GM19455 (cell line): ENCODE results near the gene REST.
A peak's percentile ranks its signal among the peaks of the same experiment; 100 is the strongest.
"Not testable (repeated sequence)": the region's sequence is repeated elsewhere in the genome, so short reads cannot be mapped to it uniquely, and the experiment has no call there.

ENCODE experiments used
- ATAC-seq: cut with Tn5 transposase; IDR thresholded peaks from one replicate; pipeline ENCODE4 v1.9.1; 2021; ENCODE audit not compliant: unreplicated experiment

The REST gene

DNA sequence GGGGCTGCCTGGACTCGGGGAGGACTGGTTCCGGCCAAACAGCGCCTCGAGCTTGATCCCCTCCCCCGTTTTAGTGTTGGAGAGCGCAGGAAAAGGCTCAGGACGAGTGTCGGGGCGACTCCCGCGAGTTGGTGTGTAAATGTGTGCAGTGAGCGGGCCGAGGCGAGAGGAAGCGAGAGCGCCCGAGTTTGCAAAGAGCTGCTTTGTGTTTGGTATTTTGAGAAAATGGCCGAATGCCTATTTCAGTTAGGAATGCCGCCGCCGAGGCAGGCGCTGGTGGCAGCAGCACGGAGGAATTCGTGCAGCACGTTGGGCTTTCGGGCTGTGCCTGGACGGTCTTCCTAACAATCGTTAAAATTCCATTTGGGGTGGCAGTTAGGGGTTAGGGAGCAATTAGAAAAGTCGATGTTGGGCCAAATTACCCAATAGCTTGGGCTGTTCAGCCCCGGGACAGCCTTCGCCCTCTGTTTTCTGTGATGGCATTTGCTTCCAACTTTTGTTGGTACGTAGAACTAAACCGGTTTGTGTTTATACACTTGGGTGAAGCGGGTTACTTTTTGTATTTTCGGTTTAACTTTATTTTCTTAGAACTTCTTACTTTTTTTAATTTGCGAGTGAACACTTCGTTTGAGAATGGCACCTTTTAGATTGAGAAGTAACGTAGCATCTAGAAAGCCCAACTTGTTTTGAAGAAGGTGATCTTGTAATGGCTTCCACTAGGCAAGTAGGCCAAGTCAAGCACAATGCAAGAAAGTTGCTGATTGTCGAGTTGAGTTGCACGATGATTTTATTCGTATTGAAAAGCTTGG is 1.6 kb downstream of the REST start:
- peak; percentile 40 for ATAC-seq

DNA sequence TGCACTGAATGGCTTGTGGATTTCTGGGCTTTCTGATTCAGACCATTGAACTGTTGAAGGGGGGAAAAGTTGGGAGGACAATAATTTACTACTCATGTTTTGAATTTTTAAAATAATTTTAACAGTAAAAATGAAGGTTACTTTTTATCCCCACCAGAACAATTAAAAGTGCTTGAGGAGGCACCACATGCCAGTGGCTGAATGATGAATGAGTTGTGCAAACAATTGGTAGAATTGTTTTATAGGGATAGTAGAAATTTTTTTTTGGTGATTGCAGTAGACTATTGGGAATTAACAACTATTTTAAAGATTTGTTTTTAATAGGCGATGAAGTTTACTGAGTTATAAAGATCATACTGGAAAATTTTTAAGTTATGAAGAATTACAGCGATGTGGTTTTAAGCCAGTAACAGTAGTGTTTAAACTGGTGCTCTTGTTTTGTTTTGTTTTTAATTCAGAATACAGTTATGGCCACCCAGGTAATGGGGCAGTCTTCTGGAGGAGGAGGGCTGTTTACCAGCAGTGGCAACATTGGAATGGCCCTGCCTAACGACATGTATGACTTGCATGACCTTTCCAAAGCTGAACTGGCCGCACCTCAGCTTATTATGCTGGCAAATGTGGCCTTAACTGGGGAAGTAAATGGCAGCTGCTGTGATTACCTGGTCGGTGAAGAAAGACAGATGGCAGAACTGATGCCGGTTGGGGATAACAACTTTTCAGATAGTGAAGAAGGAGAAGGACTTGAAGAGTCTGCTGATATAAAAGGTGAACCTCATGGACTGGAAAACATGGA is 2.7 kb downstream of the REST start:
- no peak for ATAC-seq

DNA sequence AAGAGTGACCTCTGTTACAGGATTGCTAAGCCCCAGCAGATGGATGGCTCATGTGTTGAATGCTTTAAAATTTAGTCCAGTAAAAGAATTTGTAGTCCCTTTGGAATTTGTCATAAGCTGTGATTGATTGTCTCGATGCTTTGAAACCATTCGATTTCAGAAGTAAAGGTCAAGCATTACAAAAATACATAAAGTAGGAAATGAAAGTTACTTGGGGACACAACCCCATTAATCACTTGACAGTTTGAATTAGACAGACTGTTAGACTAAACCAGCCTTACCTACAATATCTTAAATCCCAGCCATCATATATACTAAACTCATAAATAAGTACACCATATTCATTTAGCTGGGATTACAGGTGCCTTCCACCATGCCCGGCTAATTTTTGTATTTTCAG is 6.6 kb downstream of the REST start:
- no peak for ATAC-seq

DNA sequence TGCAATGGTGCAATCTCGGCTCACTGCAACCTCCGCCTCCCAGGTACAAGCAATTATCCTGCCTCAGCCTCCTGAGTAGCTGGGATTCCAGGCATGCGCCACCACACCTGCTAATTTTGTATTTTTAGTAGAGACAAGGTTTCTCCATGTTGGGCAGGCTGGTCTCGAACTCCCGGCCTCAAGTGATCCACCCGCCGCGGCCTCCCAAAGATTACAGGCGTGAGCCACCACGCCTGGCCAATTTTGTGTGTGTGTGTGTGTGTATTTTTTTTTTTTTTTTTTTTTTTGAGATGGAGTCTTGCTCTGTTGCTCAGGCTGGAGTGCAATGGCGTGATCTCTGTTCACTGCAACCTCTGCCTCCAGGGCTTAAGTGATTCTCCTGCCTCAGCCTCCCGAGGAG is 7.3 kb downstream of the REST start:
- ATAC-seq, result not testable (repeated sequence)

DNA sequence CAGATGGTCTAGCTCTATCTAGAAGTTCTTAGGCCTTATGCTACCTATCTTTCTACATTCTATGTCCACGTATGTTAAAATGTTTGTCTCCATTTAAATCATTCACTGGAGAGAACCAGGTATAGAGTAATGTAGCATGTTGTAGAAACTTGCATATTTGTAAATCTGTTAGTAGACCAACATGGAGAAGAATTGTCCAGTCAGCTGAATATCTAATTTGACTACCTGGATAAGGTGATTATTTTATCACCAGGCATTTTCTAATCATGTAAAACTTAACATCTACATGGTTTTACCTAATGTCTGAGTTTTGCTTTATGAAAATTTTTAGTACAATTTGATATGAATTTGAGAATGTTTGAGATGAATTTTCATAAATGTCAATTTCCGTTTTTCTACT is 19.5 kb downstream of the REST start:
- ATAC-seq, result no peak

DNA sequence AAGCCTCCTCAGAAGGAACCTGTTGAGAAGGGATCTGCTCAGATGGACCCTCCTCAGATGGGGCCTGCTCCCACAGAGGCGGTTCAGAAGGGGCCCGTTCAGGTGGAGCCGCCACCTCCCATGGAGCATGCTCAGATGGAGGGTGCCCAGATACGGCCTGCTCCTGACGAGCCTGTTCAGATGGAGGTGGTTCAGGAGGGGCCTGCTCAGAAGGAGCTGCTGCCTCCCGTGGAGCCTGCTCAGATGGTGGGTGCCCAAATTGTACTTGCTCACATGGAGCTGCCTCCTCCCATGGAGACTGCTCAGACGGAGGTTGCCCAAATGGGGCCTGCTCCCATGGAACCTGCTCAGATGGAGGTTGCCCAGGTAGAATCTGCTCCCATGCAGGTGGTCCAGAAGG is 22.9 kb downstream of the REST start:
- ATAC-seq, result no peak

DNA sequence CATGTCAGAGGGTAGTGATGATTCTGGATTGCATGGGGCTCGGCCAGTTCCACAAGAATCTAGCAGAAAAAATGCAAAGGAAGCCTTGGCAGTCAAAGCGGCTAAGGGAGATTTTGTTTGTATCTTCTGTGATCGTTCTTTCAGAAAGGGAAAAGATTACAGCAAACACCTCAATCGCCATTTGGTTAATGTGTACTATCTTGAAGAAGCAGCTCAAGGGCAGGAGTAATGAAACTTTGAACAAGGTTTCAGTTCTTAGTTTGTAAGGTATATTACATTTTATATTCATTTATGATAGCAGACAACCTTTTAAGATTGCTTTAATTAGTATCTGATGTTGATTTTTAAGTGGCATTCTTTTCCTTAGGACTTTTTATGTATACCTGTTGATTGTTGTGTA is 24.2 kb downstream of the REST start:
- ATAC-seq, result no peak

DNA sequence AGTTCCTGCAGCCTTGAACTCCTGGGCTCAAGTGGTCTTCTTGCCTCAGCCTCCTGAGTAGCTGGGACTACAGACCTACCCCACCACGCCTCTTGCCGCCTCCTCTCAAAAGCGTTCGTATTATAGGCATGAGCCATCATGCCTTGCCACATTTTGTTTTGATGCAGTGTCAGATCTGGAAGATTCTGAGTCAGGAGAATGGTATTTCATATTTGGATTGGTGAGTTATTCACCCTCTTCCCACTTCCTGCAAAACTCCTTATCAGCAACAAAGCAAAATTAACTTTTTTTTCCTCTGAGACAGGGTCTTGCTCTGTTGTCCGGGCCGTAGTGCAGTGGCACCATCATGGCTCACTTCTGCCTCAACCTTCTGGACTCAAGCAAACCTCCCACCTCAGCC is 29.6 kb downstream of the REST start:
- no peak for ATAC-seq

DNA sequence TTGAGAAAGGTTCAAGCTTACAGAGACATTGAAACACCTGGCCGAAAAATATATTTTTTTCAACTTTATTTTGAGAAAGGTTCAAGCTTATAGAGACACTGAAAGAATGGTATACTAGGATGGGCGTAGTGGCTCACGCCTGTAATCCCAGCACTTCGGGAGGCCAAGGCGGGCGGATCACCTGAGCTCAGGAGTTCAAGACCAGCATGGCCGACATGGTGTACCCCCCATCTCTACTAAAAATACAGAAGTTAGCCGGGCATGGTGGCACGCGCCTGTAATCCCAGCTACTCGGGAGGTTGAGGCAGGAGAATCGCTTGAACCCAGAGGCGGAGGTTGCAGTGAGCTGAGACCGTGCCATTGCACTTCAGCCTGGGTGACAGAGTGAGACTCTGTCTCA is 32.1 kb downstream of the REST start:
- not testable (repeated sequence) for ATAC-seq

DNA sequence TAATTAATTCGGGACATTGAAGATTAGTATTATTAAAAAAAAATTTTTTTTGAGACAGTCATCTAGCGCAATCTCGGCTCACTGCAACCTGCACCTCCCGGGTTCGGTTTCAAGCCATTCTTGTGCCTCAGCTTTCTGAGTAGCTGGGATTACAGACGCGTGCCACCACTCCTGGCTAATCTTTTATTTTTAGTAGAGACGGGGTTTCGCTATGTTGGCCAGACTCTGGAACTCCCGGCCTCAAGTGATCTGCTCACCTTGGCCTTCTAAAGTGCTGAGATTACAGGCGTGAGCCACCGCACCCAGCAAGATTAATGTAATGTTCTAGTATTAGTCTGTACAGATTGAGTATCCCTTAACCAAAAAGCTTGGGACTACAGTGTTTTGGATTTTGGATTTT is 32.7 kb downstream of the REST start:
- no peak for ATAC-seq

DNA sequence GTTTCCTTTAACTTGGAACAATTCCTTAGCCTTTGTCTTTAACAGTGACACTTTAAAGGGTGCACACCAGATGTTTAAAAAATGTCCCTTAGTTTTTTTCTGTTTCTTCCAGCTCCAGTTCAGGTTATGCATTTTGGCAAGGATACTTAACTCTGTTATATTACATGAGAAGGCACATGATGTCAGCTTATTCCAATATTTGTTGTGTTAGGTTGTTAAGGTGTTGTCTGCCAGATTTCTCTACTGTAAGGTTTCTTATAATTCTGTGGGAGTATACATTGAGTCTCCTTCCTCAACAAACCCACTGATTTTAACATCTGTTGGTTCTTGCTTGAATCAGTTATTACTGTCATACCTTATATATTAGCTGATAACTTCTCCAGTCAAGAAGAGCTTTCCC is 33.3 kb downstream of the REST start:
- ATAC-seq, result no peak

DNA sequence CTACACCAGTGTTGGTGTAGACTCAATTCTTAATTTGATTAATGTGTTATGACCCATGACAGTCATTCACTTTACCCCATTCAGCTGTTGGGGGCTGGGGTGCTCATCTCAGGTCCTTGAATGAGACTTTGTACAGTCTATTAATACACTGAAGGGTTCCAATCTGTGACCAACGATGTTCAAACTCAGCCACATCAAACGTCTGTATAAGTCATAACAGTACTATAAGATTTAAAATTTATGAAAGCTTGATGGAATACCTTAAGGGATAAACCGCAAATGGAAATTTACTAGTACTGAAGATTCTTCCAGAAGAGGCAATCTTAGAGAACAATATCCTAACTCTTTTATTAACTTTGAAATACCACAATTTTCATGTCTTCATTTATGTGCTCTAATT is 33.7 kb downstream of the REST start:
- no peak for ATAC-seq

DNA sequence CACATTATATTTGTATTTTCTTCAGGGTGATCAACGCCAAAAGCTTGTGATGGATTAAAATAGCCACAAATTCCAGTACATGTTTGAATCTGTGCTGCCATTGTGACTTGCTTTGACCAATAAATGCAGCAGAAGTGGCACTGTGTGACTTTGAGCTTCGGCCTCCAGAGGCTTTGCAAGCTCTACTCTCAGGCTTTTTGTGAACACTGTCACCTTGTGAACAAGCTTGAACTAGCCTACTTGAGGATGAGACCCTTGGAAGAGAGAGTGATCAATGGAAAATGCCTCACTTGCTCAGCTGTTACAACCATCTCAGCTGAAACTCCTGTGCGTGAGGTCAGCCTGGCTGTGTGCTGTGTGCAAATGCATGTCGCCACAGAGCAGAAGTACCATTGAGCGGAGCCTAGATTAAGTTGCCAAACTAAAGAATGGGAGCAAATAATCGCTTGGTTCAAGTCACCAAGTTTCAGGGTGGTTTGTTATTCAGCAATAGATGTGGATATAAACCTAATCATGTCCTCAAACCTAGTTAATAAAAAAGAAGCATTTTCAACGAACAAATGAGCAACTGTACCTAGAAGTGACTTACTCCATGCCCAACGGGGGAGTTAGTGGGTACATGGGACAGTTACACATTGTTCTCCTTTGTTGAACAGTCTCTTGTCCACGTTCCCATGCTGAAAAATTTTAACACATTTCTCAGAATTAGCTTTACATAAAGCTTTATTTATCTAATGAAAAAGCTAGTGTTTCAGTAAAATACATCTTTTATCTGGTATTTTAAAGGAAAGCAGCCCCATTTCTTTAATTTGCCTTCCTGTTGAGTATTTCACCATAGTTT is 46.2 kb downstream of the REST start:
- ATAC-seq, result no peak

DNA sequence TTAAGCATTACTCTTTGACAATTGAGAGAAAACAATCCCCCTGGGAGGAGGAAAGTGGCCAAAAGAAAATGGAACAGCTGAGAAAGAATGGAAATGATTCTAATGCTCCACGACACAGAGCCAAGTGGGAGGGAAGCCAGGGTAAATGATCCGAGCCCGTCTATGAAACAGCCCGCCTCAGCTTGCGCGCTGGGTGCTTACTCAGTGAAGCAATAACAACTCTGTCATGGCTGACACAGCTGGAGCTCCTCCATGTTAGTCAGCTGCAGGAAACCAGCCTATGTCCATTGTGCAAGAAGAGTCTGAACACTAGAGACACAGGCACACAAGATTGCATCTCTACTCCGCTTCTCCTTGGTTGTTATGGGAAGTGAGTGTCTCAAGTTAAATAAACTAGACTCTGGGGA is 50.4 kb downstream of the REST start:
- no peak for ATAC-seq

DNA sequence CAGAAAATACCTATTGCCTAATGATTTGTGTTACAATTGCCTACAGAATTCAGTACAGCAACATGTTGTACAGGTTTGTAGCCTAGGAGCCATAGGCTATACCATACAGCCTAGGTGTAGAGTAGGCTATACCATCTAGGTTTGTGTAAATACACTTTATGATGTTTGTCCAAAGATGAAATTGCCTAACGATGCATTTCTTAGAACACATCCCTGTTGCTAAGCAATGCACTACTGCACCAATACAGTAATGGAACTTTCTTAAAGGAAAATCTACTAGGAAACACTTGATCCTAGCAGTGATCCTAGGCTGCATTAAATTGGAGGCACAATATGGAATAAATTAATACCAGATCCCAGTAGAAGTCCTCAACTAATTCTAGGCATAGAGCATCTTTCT is 51.4 kb downstream of the REST start:
- no peak for ATAC-seq

DNA sequence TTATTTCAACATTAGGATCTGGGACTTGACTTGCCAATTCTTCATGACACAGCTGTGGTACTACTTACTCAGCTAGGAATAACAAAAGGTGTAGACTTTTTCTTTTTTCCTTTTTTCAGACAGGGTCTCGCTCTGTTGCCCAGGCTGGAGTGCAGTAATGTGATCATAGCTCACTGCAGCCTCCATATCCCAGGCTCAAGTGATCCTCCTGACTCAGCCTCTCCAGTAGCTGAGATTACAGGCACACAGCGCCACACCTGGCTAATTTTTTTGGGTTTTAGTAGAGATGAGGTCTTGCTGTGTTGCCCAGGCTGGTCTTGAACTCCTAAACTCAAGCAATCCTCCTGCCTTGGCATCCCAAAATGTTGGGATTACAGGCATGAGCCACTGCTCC is 53.4 kb downstream of the REST start:
- no peak for ATAC-seq

DNA sequence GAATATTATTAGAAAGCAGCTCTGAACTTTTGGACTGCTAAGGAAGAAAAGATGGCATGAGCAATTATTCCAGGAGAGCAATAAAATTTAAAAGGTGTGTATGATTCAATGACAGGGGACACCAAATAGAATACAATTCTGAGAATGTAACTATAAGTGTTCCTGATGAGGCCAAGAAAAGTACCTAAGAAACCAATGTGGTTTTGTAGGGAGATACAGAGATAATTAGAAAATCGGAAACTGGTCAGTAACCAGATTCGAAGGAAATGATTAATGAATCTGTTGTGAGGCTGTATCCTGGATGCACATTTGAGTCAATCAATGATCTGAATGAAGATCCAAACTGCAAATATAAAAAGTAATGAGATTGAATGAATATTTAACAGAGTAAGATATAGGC is 63.7 kb downstream of the REST start:
- no peak for ATAC-seq

DNA sequence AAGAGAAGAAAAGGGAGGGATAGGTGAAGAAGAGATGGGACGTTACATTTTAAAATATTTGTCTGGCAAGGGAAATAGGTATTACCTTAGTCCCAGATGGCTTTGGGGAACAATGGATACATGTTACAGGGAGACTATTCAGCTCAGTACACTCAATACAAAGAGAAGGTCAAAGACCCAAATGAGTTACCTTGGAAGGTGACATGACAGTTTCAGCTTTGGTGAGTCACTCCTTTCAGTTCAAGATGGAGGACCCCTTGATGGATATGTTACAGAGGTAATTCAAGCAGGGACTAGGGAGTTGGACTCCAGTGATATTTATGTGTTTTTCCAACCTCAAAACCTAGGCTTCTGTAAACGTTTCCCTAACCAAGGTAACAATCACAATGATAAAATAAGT is 64.7 kb downstream of the REST start:
- ATAC-seq, result no peak

DNA sequence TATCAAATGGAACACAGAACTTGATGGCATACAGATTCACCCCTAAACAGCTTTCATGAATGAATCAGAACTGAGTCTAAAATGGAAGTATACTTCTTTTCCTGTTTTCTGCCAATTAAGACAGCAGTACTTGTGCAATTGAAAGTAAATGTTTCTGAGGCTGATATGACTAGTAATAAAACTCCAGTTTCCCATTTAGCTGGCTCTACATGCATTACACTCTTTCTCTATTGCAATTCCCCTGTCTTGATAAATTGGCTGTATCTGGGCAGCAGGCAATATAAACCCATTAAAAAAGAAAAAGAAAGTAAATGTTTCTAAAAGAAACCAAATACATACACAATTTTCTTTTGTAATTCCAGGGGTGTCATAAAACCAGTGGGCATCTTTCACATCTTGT is 65.1 kb downstream of the REST start:
- no peak for ATAC-seq

DNA sequence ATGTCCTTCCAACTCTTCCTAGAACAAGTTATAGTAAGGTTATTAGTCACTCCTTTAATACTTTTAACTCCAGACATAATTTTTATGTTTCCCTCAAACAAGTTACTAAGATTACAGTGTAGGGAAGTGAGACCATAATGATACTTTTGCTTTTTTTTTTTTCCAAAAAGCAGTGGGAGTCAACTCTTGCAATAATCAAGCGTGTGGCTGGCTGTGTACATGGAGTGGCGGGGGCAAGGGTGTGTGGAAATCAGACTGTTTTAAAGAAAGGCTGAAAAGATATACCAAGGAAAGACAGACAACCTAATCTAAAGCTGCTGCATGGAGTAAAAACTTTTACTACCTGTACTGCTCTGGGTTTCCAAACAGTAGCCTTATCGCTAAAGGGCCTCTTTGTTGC is 65.6 kb downstream of the REST start:
- ATAC-seq, result no peak

DNA sequence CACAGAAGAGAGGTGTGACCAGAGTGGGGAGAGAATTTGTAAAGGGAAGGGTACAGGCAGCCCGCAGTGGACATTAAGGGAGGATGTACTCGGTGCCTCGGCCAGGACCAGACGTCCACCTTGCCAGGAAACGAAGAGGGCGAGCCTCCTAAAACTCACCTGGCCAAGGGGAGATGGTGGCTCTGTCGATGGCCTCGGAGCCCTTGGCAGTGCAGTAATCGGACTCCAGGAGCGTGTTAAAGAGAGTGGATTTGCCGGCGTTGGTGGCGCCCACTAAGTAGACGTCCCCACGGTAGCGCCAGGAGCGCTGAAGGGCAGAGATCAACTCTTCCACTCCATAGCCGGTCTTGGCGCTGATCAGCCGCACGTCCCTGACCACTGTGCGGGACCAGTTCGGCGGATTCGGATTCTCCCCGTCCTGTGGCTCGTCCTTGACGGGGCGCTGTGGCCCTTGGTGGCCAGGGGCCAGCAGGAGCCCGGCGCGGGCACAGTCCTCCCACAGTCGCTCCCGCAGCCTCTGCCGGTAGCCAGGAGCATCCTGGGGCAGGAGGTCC is 68.7 kb downstream of the REST start:
- ATAC-seq, result no peak
